Activated T-cell treated with anti-CD3 and anti-CD28 coated beads, Interleukin-2, amount 50 U/mL, for 4 hours (primary cell): ENCODE results near the gene EVC. TPM values are rescaled to one million over a fixed set of nuclear protein-coding genes. Genes with fewer than 3 reads are reported as not detected.
A peak's percentile ranks its signal among the peaks of the same experiment; 100 is the strongest.
"Not testable (repeated sequence)": the region's sequence is repeated elsewhere in the genome, so short reads cannot be mapped to it uniquely, and the experiment has no call there.

Experiments used
- ATAC-seq, 2 donors: fragments of 200-7000 bp; cut with Tn5 transposase; one replicate each; pipeline ENCODE4 v1.10.0; 2021
- DNase-seq: peaks from one replicate; pipeline ENCODE4 v3.0.0-alpha.2; 2020
- H3K27me3 Mint-ChIP-seq: one replicate; pipeline ENCODE4 v1.8.0; 2021; ENCODE audit warnings: low read depth, mixed read lengths
- H3K36me3 Mint-ChIP-seq: one replicate; pipeline ENCODE4 v1.8.0; 2022; ENCODE audit warnings: mixed read lengths; ENCODE audit not compliant: insufficient read depth
- H3K4me1 Mint-ChIP-seq: one replicate; pipeline ENCODE4 v1.8.0; 2021; ENCODE audit warnings: low read depth, mixed read lengths
- H3K4me3 Mint-ChIP-seq: one replicate; pipeline ENCODE4 v1.8.0; 2021; ENCODE audit warnings: mild to moderate bottlenecking, moderate library complexity, mixed read lengths
- H3K9me3 Mint-ChIP-seq: one replicate; pipeline ENCODE4 v1.8.0; 2021; ENCODE audit warnings: mixed read lengths
- total RNA-seq, 3 donors: library from RNA; stranded (reverse); gene quantifications; one replicate each; pipeline ENCODE4 v1.2.1, GENCODE V29; 2021

EVC gene
- total RNA-seq, 3 donors from 2014 or later, result 1.1 to 3.0 (median 1.4) TPM

- Mint-ChIP-seq H3K4me3 (no peak overlapping the region), H3K27me3 (no peaks in the 10 kb centered on the region), H3K9me3 (no peaks in the 10 kb centered on the region), H3K4me1 (no peaks in the 10 kb centered on the region), H3K36me3 (no peaks in the 10 kb centered on the region)
- DNase-seq (no peak), ATAC-seq (no peak)
Measured at GRCh38 chr4:5809216-5809776, 98.3 kb downstream of the EVC start.

- no peaks in the 10 kb centered on the region for H3K36me3 Mint-ChIP-seq
- ATAC-seq, result no peak
Measured at GRCh38 chr4:5810151-5810550, 99.2 kb downstream of the EVC start.

GRCh38 chr4:5810770-5811430 is 99.9 kb downstream of the EVC start:
- no peak for ATAC-seq
- H3K9me3 Mint-ChIP-seq, result no peaks in the 10 kb centered on the region
- H3K4me1 Mint-ChIP-seq, result no peaks in the 10 kb centered on the region
- no peak overlapping the region for H3K4me3 Mint-ChIP-seq
- no peak for DNase-seq
- H3K27me3 Mint-ChIP-seq, result no peaks in the 10 kb centered on the region
- no peaks in the 10 kb centered on the region for H3K36me3 Mint-ChIP-seq

More at GRCh38 chr4:5810151-5810550, 99.2 kb downstream of the EVC start:
- no peak overlapping the region for H3K4me3 Mint-ChIP-seq
- no peak for DNase-seq
- no peaks in the 10 kb centered on the region for H3K4me1 Mint-ChIP-seq
- H3K27me3 Mint-ChIP-seq, result no peaks in the 10 kb centered on the region
- no peaks in the 10 kb centered on the region for H3K9me3 Mint-ChIP-seq

- not testable (repeated sequence) for ATAC-seq, H3K9me3 Mint-ChIP-seq
Measured at GRCh38 chr4:5812057-5812456, 101.1 kb downstream of the EVC start.

GRCh38 chr4:5812506-5813229 is 101.7 kb downstream of the EVC start:
- Mint-ChIP-seq H3K4me1 (no peaks in the 10 kb centered on the region), H3K4me3 (no peak overlapping the region), H3K9me3 (no peaks in the 10 kb centered on the region), H3K27me3 (no peaks in the 10 kb centered on the region), H3K36me3 (no peaks in the 10 kb centered on the region)
- ATAC-seq (peak in 1 of 2 donors; percentile 41), DNase-seq (no peak)

More at GRCh38 chr4:5812057-5812456, 101.1 kb downstream of the EVC start:
- H3K27me3 Mint-ChIP-seq, DNase-seq, H3K4me3 Mint-ChIP-seq, H3K4me1 Mint-ChIP-seq, H3K36me3 Mint-ChIP-seq: not testable (repeated sequence)

- Mint-ChIP-seq H3K4me1 (no peaks in the 10 kb centered on the region), H3K4me3 (no peak overlapping the region), H3K36me3 (no peaks in the 10 kb centered on the region), H3K9me3 (no peaks in the 10 kb centered on the region), H3K27me3 (no peaks in the 10 kb centered on the region)
- no peak for ATAC-seq
- no peak for DNase-seq
Measured at GRCh38 chr4:5813882-5814255, 102.9 kb downstream of the EVC start.

GRCh38 chr4:5814421-5814820 is 103.4 kb downstream of the EVC start:
- no peaks in the 10 kb centered on the region for H3K27me3 Mint-ChIP-seq
- no peak for ATAC-seq
- no peak for DNase-seq
- no peaks in the 10 kb centered on the region for H3K9me3 Mint-ChIP-seq
- H3K4me1 Mint-ChIP-seq, result no peaks in the 10 kb centered on the region
- H3K36me3 Mint-ChIP-seq, result no peaks in the 10 kb centered on the region
- no peak overlapping the region for H3K4me3 Mint-ChIP-seq

GRCh38 chr4:5815641-5816040 is 104.6 kb downstream of the EVC start:
- no peak for ATAC-seq
- Mint-ChIP-seq H3K4me3 (no peak overlapping the region), H3K9me3 (no peaks in the 10 kb centered on the region), H3K4me1 (no peaks in the 10 kb centered on the region), H3K36me3 (no peaks in the 10 kb centered on the region), H3K27me3 (no peaks in the 10 kb centered on the region)
- DNase-seq, result no peak

GRCh38 chr4:5816101-5816500 is 105.1 kb downstream of the EVC start:
- no peaks in the 10 kb centered on the region for H3K27me3 Mint-ChIP-seq
- H3K4me1 Mint-ChIP-seq, result no peaks in the 10 kb centered on the region

GRCh38 chr4:5816851-5817375 is 105.9 kb downstream of the EVC start:
- Mint-ChIP-seq H3K4me1 (no peaks in the 10 kb centered on the region), H3K4me3 (no peak overlapping the region), H3K36me3 (no peaks in the 10 kb centered on the region), H3K27me3 (no peaks in the 10 kb centered on the region), H3K9me3 (no peaks in the 10 kb centered on the region)
- no peak for DNase-seq
- ATAC-seq, result no peak

More at GRCh38 chr4:5816101-5816500, 105.1 kb downstream of the EVC start:
- Mint-ChIP-seq H3K9me3 (no peaks in the 10 kb centered on the region), H3K36me3 (no peaks in the 10 kb centered on the region), H3K4me3 (no peak overlapping the region)
- DNase-seq (no peak), ATAC-seq (no peak)

GRCh38 chr4:5821665-5822358 is 110.8 kb downstream of the EVC start:
- H3K36me3 Mint-ChIP-seq, result no peaks in the 10 kb centered on the region
- ATAC-seq (no peak), DNase-seq (no peak)
- H3K4me3 Mint-ChIP-seq, result no peak overlapping the region
- H3K27me3 Mint-ChIP-seq, result no peaks in the 10 kb centered on the region
- H3K4me1 Mint-ChIP-seq, result no peaks in the 10 kb centered on the region
- H3K9me3 Mint-ChIP-seq, result no peaks in the 10 kb centered on the region

- Mint-ChIP-seq H3K36me3 (no peaks in the 10 kb centered on the region), H3K9me3 (no peaks in the 10 kb centered on the region), H3K27me3 (no peaks in the 10 kb centered on the region), H3K4me1 (peaks cover 2% of the 10 kb centered on the region), H3K4me3 (no peak overlapping the region)
- no peak for ATAC-seq
- DNase-seq, result no peak
Measured at GRCh38 chr4:5822619-5823018, 111.6 kb downstream of the EVC start.

- no peaks in the 10 kb centered on the region for H3K9me3 Mint-ChIP-seq
- DNase-seq (no peak), ATAC-seq (no peak)
- H3K4me3 Mint-ChIP-seq, result no peak overlapping the region
- H3K27me3 Mint-ChIP-seq, result no peaks in the 10 kb centered on the region
- peaks cover 2% of the 10 kb centered on the region for H3K4me1 Mint-ChIP-seq
- H3K36me3 Mint-ChIP-seq, result no peaks in the 10 kb centered on the region
Measured at GRCh38 chr4:5823542-5824211, 112.7 kb downstream of the EVC start.

GRCh38 chr4:5824227-5824626 is 113.2 kb downstream of the EVC start:
- no peaks in the 10 kb centered on the region for H3K9me3 Mint-ChIP-seq
- peaks cover 2% of the 10 kb centered on the region for H3K4me1 Mint-ChIP-seq
- no peak for DNase-seq
- ATAC-seq, result no peak
- H3K36me3 Mint-ChIP-seq, result no peaks in the 10 kb centered on the region
- no peak overlapping the region for H3K4me3 Mint-ChIP-seq
- no peaks in the 10 kb centered on the region for H3K27me3 Mint-ChIP-seq
